SKM-1 treated with dmso at 0.1 percent for 144 hours (cell line): ENCODE results near the gene ZFP36L2.

Source experiments
- DNase-seq: peaks from one replicate; lab custom pipeline; 2025; ENCODE audit not compliant: unreplicated experiment; lab: John Stamatoyannopoulos, UW

Gene ZFP36L2

GRCh38 chr2:43188561-43189386, 37.6 kb downstream of the ZFP36L2 start:
- no peak for DNase-seq

DNA sequence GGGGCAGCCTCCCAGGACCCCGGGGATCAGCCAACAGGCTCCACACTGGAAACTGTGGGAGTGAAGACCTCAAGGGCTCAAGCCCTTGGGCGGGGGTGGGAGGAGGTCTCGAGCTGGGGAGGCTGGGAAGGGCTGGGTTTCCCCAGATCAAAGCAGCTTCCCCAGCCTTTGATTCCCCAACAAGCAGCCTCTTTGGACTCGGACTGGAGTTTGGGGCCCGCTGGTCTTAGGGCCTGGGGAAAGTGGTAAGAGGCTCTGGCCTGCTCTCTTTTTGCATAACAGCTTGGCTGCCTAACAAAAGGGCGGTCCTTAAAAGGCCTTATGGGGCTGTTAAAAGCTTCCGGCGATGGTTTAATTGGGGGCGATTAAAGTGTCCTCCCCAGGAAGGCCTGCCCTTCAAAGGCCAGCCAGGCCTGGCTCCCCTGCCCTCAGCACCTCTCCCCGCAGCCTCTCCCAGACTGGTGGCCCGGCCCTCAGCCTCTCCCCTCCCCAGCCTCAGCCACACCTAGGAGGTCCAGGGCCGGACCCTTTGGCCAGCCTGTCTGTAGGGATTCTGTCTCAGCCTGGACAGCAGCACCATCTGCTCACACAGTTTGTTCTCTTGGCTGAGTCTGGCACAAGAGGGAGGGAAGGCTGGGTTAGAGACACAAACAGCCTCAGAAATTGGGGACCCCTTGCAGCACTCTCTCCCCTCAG, 39.6 kb downstream of the ZFP36L2 start:
- DNase-seq: no peak

DNA sequence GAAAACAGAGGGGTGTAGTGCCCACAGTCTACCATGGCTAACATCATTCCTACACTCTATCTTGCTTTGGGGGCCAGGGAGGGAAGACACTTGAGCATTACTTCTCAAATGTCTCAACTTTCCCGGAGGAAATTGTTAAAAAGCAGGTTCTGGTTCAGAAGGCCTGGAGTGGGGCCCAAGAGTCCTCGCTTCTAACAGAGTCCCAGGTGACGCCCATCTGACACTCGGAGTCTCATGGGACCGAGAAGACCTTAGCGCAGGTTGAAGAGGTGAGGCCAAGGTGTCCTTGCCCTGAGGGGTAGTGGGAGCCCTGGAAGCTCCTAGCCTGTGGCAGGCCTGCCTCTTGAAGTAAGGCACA, 40.1 kb downstream of the ZFP36L2 start:
- DNase-seq: no peak

GRCh38 chr2:43185146-43185545, 41.3 kb downstream of the ZFP36L2 start:
- no peak for DNase-seq

GRCh38 chr2:43184339-43184895, 42.0 kb downstream of the ZFP36L2 start:
- no peak for DNase-seq

DNA sequence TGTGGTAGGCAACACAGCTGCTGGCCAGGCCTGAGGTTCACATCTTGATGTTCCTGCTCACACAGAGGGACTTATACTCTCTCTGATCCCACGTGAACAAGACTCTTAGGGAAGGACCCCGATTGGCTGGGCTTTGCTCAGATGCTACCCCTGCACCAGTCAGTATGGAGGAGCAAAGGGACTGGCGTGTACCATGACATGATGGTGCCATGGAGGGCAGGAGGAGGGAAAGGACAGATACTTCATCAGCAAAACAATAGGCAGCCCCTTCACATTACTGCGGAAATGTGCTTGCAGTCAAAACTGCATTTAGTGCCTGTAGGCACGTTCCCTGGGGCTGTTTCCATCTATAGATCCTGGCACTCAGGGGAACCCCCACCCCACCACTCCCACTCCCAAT, 42.7 kb downstream of the ZFP36L2 start:
- DNase-seq: no peak

GRCh38 chr2:43180897-43181296, 45.5 kb downstream of the ZFP36L2 start:
- DNase-seq: no peak

DNA sequence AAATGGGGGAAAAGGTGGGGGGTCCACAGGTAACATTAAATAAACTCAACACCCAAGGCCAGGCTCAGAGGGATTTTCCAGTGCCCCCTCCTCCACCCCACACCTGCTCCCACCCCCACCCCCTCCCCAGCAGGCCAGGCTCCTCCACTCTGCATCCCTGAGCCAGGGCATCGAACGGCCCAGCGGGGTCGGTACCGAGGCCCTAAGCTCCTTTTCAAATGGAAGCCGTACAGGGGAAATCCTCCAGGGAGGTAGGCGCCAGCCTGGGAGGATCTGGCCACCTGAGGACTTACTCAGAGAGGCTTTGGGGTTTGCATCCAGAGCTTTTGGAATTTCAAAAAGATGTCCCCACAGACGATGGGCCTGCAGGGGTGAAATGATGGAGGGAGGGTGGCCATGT, 46.5 kb downstream of the ZFP36L2 start:
- DNase-seq: no peak

GRCh38 chr2:43178602-43179542, 47.5 kb downstream of the ZFP36L2 start:
- DNase-seq: no peak

DNA sequence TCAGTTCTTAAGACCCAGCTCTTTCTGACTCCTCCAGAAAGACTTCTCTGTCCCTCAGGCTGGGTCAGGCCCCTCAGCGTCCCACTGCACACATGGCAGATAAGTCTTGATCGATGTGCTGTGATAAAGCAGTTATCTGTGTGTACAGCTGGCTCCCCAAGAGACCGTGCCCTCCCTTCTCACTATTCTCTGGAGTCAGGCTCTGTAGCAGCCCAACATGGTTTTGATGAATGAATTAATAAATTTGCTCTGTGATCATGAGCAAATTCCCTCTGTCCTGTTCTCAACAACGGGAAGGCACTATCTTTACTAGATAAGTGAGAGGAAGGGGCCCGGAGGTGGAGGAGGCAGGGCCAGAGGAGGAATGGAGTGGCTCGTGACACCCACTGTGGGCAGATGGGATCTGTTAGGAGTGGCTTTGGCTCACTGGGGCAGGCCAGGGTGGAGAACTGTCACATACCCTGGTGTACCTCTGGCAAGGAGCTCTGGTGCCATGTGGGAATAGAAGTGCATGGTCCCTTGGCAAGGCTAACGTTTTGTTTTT, 48.3 kb downstream of the ZFP36L2 start:
- no peak for DNase-seq

DNA sequence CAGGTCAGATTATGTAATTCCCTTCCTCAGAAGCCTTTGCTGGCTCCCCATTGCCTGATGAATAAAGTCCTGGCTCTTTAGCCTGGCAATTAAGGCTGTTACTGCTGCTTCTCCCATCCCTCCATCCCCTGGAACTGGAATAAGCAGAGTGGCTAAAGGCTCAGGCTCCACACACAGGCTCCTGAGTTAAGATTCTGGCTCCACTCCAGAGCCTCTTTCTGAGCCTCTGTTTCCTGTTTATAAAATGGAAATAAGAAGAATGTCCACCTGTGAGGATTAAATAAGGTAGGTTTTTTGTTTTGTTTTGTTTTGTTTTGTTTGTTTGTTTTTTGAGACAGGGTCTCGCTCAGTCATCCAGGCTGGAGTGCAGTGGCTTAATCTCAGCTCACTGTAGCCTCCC, 50.0 kb downstream of the ZFP36L2 start:
- DNase-seq: no peak

GRCh38 chr2:43175876-43176275, 50.5 kb downstream of the ZFP36L2 start:
- no peak for DNase-seq

GRCh38 chr2:43175020-43175441, 51.4 kb downstream of the ZFP36L2 start:
- no peak for DNase-seq

- peak; percentile 64 for DNase-seq
These were observed 52.0 kb downstream of the ZFP36L2 start for GRCh38 chr2:43174368-43174916.
